ENCODE results near the gene MYO1F.

Gene MYO1F

DNA sequence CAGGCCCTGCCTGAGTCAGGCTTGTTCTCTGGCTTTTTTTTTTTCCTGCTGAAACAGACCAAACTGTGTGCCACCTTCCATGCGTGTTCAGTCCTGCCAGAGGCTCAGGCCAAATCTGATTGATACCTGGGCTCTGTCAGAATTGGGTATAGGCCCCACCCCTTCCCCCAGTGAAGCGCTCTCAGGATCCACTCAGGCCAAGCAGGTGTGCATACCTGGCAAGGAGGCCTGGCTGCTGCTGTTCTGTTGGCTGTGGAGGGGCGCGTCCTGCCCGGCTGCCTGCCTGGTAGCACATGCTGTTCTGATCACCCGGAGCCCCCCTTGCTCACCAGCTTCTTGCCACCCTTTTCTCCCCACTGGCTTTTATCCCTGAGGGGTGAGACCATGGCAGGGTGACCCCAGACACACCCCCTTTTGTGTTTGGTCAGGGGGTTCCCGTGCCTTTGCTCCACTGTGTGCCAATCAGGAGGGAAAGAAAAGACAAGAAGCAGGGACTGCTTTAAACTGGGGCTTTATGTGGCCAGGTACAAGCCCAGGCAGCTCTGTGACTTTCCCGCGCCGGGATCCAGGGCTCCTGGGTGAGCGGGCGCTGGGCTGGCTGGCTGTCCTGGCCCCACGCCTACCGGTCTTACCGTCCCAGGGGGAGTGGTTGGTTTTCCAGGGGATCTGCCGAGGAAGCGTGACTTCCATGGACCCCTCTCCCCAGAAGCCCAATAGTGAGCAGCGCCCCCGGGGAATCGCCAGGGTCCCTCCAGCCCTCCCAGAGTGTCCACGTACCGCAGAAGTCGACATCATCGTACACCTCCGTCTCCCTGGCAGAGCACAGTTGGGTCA lies 87.5 kb downstream of the MYO1F start:
- no peak for FAIRE-seq

DNA sequence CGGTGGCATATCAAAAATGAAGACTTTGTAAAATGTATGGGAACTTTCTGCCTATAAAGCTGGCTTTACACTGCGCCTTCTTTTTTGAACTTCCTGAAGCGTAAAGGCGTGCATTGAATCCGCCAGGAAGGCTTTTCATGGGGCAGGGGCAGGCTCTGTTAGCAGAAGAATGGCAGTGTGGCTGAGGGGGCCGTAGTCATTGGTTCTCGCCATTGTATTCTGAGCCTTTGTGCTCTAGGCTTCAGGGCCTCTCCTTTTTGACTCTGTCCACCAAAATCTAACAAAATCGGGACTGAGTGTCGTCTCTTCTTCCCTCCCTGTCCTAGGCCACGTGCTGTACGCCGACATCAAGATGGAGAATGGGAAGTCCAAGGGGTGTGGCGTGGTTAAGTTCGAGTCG lies 88.9 kb downstream of the MYO1F start:
- FAIRE-seq: no peak

- no peak for FAIRE-seq
Observed at GRCh38 chr19:8487137-8487851, 89.9 kb downstream of the MYO1F start.

DNA sequence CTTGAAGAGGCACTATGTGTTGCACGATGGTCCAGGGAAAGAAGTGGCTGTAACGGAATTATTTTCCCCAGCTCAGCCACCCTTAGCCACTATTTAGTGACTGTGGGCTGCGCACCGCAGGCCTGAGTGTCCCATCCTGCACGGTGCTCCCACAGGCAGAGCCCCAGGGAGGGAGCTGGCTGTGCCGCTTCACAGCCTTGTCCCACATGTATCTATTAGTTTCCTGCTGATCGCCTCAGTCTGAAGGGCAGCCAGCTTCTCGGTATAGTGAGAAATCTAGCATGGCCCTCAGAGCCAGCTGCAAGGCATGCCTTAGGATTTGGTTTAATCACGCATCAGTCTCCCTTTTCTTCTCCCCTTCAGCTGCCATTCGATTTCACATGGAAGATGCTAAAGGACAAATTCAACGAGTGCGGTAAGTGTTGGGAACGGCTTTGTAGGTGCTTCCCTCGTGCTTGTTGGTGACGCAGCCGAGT lies 90.5 kb downstream of the MYO1F start:
- FAIRE-seq: no peak

DNA sequence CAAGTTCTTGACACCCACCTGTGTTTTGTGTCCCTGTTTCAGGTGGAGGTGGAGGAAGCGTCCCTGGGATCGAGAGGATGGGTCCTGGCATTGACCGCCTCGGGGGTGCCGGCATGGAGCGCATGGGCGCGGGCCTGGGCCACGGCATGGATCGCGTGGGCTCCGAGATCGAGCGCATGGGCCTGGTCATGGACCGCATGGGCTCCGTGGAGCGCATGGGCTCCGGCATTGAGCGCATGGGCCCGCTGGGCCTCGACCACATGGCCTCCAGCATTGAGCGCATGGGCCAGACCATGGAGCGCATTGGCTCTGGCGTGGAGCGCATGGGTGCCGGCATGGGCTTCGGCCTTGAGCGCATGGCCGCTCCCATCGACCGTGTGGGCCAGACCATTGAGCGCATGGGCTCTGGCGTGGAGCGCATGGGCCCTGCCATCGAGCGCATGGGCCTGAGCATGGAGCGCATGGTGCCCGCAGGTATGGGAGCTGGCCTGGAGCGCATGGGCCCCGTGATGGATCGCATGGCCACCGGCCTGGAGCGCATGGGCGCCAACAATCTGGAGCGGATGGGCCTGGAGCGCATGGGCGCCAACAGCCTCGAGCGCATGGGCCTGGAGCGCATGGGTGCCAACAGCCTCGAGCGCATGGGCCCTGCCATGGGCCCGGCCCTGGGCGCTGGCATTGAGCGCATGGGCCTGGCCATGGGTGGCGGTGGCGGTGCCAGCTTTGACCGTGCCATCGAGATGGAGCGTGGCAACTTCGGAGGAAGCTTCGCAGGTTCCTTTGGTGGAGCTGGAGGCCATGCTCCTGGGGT lies 91.5 kb downstream of the MYO1F start:
- FAIRE-seq: no peak

DNA sequence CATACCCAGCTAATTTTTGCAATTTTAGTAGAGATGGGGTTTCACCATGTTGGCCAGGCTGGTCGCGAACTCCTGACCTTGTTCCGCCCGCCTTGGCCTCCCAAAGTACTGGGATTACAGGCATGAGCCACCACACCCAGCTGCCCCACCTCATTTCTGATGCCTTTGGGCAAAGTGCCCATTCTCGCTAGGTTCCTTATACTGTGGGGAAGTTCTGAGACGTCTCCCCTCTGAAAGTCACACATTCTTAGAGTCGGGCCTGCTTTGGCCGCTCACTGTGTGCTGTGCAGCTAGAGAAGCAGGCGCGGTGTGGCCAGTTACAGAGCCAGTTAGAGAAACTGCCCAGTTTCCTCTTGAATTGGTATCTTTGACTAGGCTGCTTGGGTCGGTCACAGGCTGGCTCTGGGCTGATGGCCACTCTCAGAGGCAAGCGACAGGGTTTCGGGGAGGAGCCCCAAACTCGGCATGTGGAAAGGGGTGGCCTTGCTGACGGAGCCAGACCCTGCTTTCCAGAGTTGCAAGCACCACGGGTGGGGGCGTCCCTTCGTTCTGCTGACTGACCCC lies 92.8 kb downstream of the MYO1F start:
- FAIRE-seq: no peak

DNA sequence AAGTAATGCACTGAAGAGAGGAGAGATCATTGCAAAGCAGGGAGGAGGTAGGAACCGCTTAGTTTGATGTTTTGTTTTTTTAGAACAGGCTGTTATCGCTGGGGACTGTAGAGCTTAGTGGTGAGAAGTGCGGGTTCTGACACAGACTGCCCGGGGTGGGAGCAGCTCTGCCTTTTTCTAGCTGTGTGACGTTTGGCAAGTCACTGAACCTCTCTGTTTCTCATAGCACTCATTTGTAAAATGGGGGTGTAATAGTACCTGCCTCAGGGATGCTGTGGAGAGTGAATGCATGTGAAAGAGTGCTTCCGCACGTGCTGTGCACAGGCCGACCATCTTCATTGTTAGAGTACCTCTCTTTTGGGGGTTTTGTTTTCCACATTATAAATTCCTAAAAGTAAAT lies 94.1 kb downstream of the MYO1F start:
- no peak for FAIRE-seq

DNA sequence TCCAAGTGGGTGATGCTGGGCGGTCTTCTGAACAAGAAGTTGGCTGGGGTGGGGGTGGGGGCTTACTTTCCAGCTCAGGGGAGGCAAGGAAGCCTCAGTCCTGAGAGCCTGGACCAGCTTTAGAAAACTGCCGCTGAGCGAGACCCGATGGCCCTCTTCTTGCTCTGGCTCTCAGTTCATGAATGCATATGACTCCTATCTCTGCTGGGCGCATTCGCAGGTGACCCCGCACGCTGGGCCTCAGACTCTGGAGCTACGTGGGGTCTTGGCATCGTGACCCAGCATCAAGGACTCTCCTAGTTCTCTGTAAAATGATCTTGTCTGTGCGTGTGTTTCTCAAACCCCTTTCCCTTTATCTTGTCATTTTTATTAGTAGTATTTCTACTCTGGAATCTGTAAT lies 94.5 kb downstream of the MYO1F start:
- FAIRE-seq: no peak

DNA sequence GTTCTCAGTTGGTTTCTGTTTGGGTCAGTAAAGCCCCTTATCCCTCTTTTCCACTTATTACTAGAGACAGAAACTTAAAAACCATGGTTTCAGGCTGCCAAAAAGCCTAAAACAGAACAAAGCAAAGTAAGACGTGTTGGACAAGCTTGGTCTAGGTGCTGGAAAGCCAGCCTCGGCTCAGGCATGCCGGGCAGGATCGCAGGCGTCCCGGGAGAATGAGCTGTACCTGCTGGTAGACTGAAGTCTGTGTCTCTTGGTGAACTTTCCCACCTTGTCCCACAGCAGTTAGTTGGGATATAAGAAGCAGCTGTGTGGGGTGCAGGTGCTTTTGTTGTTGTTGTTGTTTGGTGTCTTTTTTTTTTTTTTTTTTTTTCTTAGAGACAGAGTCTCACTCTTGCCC lies 95.6 kb downstream of the MYO1F start:
- no peak for FAIRE-seq

GRCh38 chr19:8481201-8481600 lies 96.0 kb downstream of the MYO1F start:
- FAIRE-seq: no peak

DNA sequence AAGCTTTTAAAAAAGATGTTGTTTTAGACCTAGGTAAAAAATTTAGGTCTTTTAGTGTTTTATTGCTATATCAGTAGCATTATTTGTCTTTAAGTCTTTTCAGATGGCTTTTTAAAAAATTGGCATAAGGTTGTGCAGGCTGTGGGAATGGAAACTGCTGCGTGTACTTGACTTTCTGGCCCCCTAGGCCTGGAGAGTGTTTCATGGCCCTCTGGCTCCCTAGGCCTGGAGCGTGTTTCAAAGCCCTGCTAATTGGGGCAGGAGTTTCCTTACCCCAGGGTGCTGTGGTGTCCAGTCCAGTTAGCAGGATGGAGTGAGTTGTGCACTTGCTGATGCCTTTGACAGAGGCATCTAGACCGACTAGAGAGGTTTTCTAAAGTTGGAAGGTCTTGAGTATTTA lies 98.6 kb downstream of the MYO1F start:
- FAIRE-seq: no peak

GRCh38 chr19:8477889-8478288 lies 99.4 kb downstream of the MYO1F start:
- no peak for FAIRE-seq

DNA sequence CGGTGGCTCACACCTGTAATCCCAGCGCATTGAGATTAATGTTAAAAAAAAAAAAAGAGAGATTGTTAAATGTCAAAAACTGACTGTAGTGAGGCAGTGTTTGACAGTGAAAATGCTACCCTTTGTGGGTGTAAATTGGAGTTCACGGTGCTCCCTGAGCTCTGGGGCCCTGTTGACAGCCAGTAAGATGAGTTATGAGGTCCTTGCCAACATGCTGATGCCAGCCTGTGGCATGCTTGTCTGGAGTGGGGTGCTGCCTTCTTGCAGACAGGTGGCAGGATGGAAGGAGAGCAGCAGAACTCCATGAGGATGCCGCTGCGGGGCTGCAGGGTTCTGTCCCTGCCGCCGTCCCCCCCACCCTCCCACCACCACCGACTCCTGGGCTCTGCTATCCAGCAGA lies 100.7 kb downstream of the MYO1F start:
- no peak for FAIRE-seq

- FAIRE-seq: no peak
Observed at GRCh38 chr19:8475005-8475404, 102.2 kb downstream of the MYO1F start.

DNA sequence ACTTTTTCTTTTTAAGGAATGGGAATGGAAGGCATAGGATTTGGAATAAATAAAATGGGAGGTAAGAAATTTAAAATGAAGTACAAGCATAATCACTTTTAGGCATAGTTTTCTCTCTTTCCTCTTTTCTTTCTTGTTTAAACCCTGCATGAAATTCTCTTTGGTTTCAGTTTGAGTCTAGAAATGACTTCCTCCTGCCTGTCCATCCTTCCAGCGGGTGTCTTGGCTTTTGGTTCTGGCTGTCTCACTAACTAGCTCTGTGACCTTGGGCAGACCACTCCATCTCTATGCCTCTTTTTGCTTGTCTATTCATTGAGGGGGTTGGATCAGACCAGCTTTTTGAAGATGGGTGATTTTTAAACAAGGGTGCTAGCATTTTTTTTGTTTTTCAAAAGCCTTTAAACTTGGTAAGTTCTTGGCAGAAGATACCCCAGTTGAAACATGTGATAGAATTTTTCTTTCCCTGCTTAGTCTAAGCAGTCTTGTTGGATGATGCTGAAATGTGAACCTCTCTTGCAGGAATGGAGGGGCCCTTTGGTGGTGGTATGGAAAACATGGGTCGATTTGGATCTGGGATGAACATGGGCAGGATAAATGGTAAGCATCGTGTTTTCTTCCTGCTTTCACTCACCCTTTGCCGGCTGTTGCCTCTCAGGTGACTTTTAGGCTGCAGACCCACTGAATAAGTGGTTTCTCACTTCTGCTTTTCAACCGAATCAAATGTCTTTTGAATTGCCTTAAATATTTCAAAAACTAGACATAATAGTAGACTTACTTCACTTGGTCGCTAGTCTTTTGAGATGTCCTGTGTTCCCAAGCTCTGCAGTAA lies 103.4 kb downstream of the MYO1F start:
- no peak for FAIRE-seq

Measured in G401.6 (cell line).